SK-N-SH (cell line): ENCODE measurements around the gene ZBTB26. TPM values are rescaled to one million over a fixed set of nuclear protein-coding genes. Genes with fewer than 3 reads are reported as not detected.

Source experiments
- CTCF ChIA-PET: fragments of 300-600, 350-600 bp; formaldehyde crosslinking; extraction: SDS; loops from one replicate; lab custom pipeline; 2021; lab: Yijun Ruan, JAX
- POLR2A ChIA-PET: fragments of 350-600 bp; sonication (Branson Sonifier 250); formaldehyde crosslinking; extraction: SDS; loops from one replicate; lab custom pipeline; 2020; ENCODE audit warnings: antibody characterized with exemption, inconsistent platforms; lab: Yijun Ruan, JAX
- DNase-seq: peaks from one replicate; pipeline ENCODE4 v3.0.0; 2012
- H2AFZ ChIP-seq: fragments of 200-600 bp; sonication (generic); 2 replicates; pipeline ENCODE4 v1.8.1; 2016; ENCODE audit warnings: antibody characterized with exemption, mild to moderate bottlenecking, low read depth
- H3F3A ChIP-seq: fragments of 200-600 bp; sonication (generic); replicated peaks from 2 replicates; pipeline ENCODE3; 2016; ENCODE audit warnings: antibody characterized with exemption, mild to moderate bottlenecking; ENCODE audit not compliant: insufficient read depth
- H3K27ac ChIP-seq, 2 experiments: fragments of 200-500 bp in 1 of 2; fragments of 200-600 bp in 1 of 2; sonication (Bioruptor generic) in 1 of 2; sonication (generic), shearing (Covaris generic) in 1 of 2; 2 replicates each; pipeline versions ENCODE4 v1.5.1 to v1.6.1; 2014 to 2016; ENCODE audit warnings: low read depth in 2 of 2, inconsistent platforms in 1 of 2, low read length in 1 of 2, mild to moderate bottlenecking in 1 of 2, mixed read lengths in 1 of 2
- H3K27me3 ChIP-seq: fragments of 200-600 bp; sonication (generic), shearing (Covaris generic); 2 replicates; pipeline ENCODE4 v1.6.1; 2016; ENCODE audit warnings: mixed run types; ENCODE audit not compliant: insufficient read depth
- H3K36me3 ChIP-seq, 2 experiments: fragments of 200-500 bp in 1 of 2; fragments of 200-600 bp in 1 of 2; sonication (Bioruptor generic) in 1 of 2; sonication (generic) in 1 of 2; replicated peaks in 1 of 2; 2 replicates each; pipeline versions ENCODE3 to v1.5.1; 2014 to 2016; ENCODE audit warnings: low read length in 1 of 2, mild to moderate bottlenecking in 1 of 2; ENCODE audit not compliant: insufficient read depth in 2 of 2, control insufficient read depth in 1 of 2
- H3K4me1 ChIP-seq, 2 experiments: fragments of 200-500 bp in 1 of 2; fragments of 200-600 bp in 1 of 2; sonication (Bioruptor generic) in 1 of 2; sonication (generic), shearing (Covaris generic) in 1 of 2; 2 replicates each; pipeline versions ENCODE4 v1.5.1 to v1.6.1; 2014 to 2016; ENCODE audit warnings: low read depth in 1 of 2, low read length in 1 of 2, mixed run types in 1 of 2; ENCODE audit not compliant: insufficient read depth in 2 of 2, control insufficient read depth in 1 of 2
- H3K4me2 ChIP-seq: fragments of 200-600 bp; sonication (generic), shearing (Covaris generic); 2 replicates; pipeline ENCODE4 v1.6.1; 2017; ENCODE audit warnings: mixed run types
- H3K4me3 ChIP-seq, 2 experiments: fragments of 200-500 bp in 1 of 2; fragments of 200-600 bp in 1 of 2; sonication (Bioruptor generic) in 1 of 2; sonication (generic), shearing (Covaris generic) in 1 of 2; 2 replicates each; pipeline versions ENCODE4 v1.5.1 to v1.8.1; 2014 to 2016; ENCODE audit warnings: low read depth in 2 of 2, inconsistent platforms in 1 of 2, low read length in 1 of 2, mild to moderate bottlenecking in 1 of 2, mixed read lengths in 1 of 2, moderate library complexity in 1 of 2
- H3K79me2 ChIP-seq: fragments of 200-600 bp; sonication (generic); 2 replicates; pipeline ENCODE4 v1.8.1; 2017; ENCODE audit warnings: mild to moderate bottlenecking; ENCODE audit not compliant: insufficient read depth
- H3K9ac ChIP-seq: fragments of 200-600 bp; sonication (generic); 2 replicates; pipeline ENCODE4 v1.6.1; 2017; ENCODE audit warnings: mixed run types
- H3K9me2 ChIP-seq: fragments of 200-600 bp; sonication (generic); 2 replicates; pipeline ENCODE4 v1.6.1; 2017; ENCODE audit warnings: mixed run types
- H3K9me3 ChIP-seq: fragments of 200-600 bp; sonication (generic); 2 replicates; pipeline ENCODE4 v1.6.1; 2017; ENCODE audit warnings: mixed run types, mild to moderate bottlenecking, moderate library complexity
- H4K20me1 ChIP-seq: fragments of 200-600 bp; sonication (generic); 2 replicates; pipeline ENCODE4 v1.6.1; 2017; ENCODE audit warnings: mild to moderate bottlenecking, mixed run types; ENCODE audit not compliant: insufficient read depth
- EZH2phosphoT487 ChIP-seq: fragments of 200-600 bp; sonication (generic); IDR thresholded peaks from 2 replicates; pipeline ENCODE4 v1.6.1; 2017; ENCODE audit warnings: low read depth, mixed run types, mild to moderate bottlenecking, antibody characterized with exemption, moderate library complexity, borderline replicate concordance
- MAX ChIP-seq: IDR thresholded peaks from 2 replicates; pipeline ENCODE4 v1.4.0; 2012; ENCODE audit warnings: low read depth
- MXI1 ChIP-seq: IDR thresholded peaks from 2 replicates; pipeline ENCODE4 v1.6.1; 2012; ENCODE audit warnings: mild to moderate bottlenecking, low read depth, low read length, improper control_type of control experiment
- RFX5 ChIP-seq: IDR thresholded peaks from 2 replicates; pipeline ENCODE4 v1.6.1; 2012; ENCODE audit warnings: mild to moderate bottlenecking, improper control_type of control experiment, low read length
- RXRA ChIP-seq: IDR thresholded peaks from 2 replicates; pipeline ENCODE4 v1.4.0; 2012; ENCODE audit warnings: low read depth, mild to moderate bottlenecking, borderline replicate concordance
- TCF12 ChIP-seq: IDR thresholded peaks from 2 replicates; pipeline ENCODE4 v1.4.0; 2012
- TEAD4 ChIP-seq: IDR thresholded peaks from 2 replicates; pipeline ENCODE4 v1.4.0; 2012; ENCODE audit warnings: mild to moderate bottlenecking, borderline replicate concordance; ENCODE audit not compliant: insufficient read depth
- YY1 ChIP-seq: IDR thresholded peaks from 2 replicates; pipeline ENCODE4 v1.4.0; 2012; ENCODE audit warnings: low read depth, mild to moderate bottlenecking
- WGBS: methylation state at CpG from one replicate; pipeline ENCODE4 v1.1.6; 2017; ENCODE audit warnings: low lambda C conversion rate; 5-methylcytosine and 5-hydroxymethylcytosine counted together
- polyA plus RNA-seq, 3 experiments: library from polyadenylated mRNA; depleted of rRNA; stranded (reverse); fragments of >200 nt; gene quantifications; 2 replicates each; pipeline ENCODE4 v1.2.3, GENCODE V29; 2012
- TF ChIP-seq, protein P1 (sequence below): fragments of 150-350 bp; IDR thresholded peaks from 2 replicates; pipeline ENCODE4 v1.6.1; 2017; ENCODE audit warnings: antibody characterized with exemption, low read length, low read depth, borderline replicate concordance
- TF ChIP-seq, protein P2 (sequence below): IDR thresholded peaks from 2 replicates; pipeline ENCODE4 v1.6.1; 2012; ENCODE audit warnings: mild to moderate bottlenecking, low read depth, low read length, moderate library complexity

Gene ZBTB26
- polyA plus RNA-seq, 1 of the 3 experiments (the other 2 are of a cell fraction), result 3.9 TPM

DNA sequence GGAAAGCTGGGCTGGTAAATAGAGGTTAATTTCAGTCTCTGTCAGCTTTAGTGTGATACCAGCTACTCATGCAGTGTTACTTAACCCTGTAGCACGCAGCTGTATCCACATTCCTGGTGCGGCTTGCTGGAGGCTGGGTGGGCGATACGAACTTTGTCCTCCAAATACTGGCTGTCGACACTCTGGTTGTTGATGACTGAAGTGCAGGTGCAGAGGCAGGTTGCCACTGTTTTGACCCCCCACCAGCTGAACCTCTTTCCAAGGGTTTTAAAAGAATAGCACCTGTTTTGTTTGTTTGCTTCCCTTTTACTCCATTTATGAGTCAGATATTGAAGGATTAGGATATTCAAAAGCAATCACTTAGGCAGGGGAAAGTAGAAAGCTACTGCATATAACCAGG, 5.2 kb upstream of the ZBTB26 start:
- peaks cover 66% of the 10 kb centered on the region for H3K79me2 ChIP-seq
- TF ChIP-seq MXI1, result no peak
- no peak for TF ChIP-seq YY1
- TF ChIP-seq, protein P1, sequence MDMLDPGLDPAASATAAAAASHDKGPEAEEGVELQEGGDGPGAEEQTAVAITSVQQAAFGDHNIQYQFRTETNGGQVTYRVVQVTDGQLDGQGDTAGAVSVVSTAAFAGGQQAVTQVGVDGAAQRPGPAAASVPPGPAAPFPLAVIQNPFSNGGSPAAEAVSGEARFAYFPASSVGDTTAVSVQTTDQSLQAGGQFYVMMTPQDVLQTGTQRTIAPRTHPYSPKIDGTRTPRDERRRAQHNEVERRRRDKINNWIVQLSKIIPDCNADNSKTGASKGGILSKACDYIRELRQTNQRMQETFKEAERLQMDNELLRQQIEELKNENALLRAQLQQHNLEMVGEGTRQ, result no peak
- TF ChIP-seq EZH2phosphoT487, result no peak
- TF ChIP-seq MAX, result no peak
- no peak for TF ChIP-seq RXRA
- TF ChIP-seq, all 33 proteins: peak for 0
- Histone ChIP-seq H3K27me3 (no peaks in the 10 kb centered on the region), H3K9ac (no peak overlapping the region), H3K4me3 (no peak overlapping the region), H3K9me2 (no peaks in the 10 kb centered on the region), H3K9me3 (no peaks in the 10 kb centered on the region), H3K27ac (no peak overlapping the region), H4K20me1 (peaks cover 3% of the 10 kb centered on the region; the same call in 1 of the 2 replicates), H3K4me1 (no peaks in the 10 kb centered on the region; a peak in 1 of 4 replicates), H3K36me3 (peaks cover 15 to 32% of the 10 kb centered on the region in 2 experiments), H2AFZ (no peak overlapping the region), H3F3A (peaks cover 20% of the 10 kb centered on the region), H3K4me2 (no peak overlapping the region)
- WGBS, result 92% methylated on average over 5 of the region's 5 CpGs
- DNase-seq, result no peak
- POLR2A ChIA-PET, result no interaction called here
- CTCF ChIA-PET, result no interaction called here

- ChIA-PET POLR2A (interaction anchor here (0.6 to 4.1 kb wide), 4 partner anchors 10 to 398 kb away, joined by 3 to 30 read pairs (median 11); partner anchors contain the start of genes RABGAP1, RC3H2 and ZBTB6), CTCF (interaction anchor here (0.8 to 1.7 kb wide), 6 partner anchors 9 to 419 kb away, joined by 3 to 5 read pairs (median 3); partner anchors contain the start of gene ZBTB6)
- peaks cover 5 to 6% of the 10 kb centered on the region in 2 experiments for H3K36me3 ChIP-seq
- peaks cover 92% of the 10 kb centered on the region for H3K79me2 ChIP-seq
- peak overlapping the region; percentile 76 for H3K4me2 ChIP-seq
- no peaks in the 10 kb centered on the region for H3K9me3 ChIP-seq
- no peaks in the 10 kb centered on the region for H3K27me3 ChIP-seq
- H3K4me1 ChIP-seq, result peaks cover 0 to 9% of the 10 kb centered on the region in 2 experiments; a peak in 2 of 4 replicates
- H3F3A ChIP-seq, result peaks cover 8% of the 10 kb centered on the region
- no peaks in the 10 kb centered on the region for H3K9me2 ChIP-seq
- peaks cover 3% of the 10 kb centered on the region; the same call in 1 of the 2 replicates for H4K20me1 ChIP-seq
- peak overlapping the region; percentile 77 to 89 for H3K27ac ChIP-seq
- TF ChIP-seq, protein P2, sequence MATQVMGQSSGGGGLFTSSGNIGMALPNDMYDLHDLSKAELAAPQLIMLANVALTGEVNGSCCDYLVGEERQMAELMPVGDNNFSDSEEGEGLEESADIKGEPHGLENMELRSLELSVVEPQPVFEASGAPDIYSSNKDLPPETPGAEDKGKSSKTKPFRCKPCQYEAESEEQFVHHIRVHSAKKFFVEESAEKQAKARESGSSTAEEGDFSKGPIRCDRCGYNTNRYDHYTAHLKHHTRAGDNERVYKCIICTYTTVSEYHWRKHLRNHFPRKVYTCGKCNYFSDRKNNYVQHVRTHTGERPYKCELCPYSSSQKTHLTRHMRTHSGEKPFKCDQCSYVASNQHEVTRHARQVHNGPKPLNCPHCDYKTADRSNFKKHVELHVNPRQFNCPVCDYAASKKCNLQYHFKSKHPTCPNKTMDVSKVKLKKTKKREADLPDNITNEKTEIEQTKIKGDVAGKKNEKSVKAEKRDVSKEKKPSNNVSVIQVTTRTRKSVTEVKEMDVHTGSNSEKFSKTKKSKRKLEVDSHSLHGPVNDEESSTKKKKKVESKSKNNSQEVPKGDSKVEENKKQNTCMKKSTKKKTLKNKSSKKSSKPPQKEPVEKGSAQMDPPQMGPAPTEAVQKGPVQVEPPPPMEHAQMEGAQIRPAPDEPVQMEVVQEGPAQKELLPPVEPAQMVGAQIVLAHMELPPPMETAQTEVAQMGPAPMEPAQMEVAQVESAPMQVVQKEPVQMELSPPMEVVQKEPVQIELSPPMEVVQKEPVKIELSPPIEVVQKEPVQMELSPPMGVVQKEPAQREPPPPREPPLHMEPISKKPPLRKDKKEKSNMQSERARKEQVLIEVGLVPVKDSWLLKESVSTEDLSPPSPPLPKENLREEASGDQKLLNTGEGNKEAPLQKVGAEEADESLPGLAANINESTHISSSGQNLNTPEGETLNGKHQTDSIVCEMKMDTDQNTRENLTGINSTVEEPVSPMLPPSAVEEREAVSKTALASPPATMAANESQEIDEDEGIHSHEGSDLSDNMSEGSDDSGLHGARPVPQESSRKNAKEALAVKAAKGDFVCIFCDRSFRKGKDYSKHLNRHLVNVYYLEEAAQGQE, result 0 out of 2 replicates have a peak, but pooled peaks have one; percentile 2
- TF ChIP-seq TEAD4, result no peak
- TF ChIP-seq RFX5, result 0 out of 2 replicates have a peak, but pooled peaks have one; percentile 0
- no peak for TF ChIP-seq TCF12
- H3K9ac ChIP-seq, result peak overlapping the region; percentile 92
- WGBS, result 5% methylated on average over 10 of the region's 10 CpGs
- peak overlapping the region; percentile 87 for H2AFZ ChIP-seq
- DNase-seq, result no peak
- peak overlapping the region; percentile 84 for H3K4me3 ChIP-seq
These were observed 629 bp downstream of the ZBTB26 start for GRCh38 chr9:122930541-122931225.
